IPS-11a (cell line): ENCODE measurements around the gene CACNA1C.
"Not testable (repeated sequence)": the region's sequence is repeated elsewhere in the genome, so short reads cannot be mapped to it uniquely, and the experiment has no call there.

Experiments used
- H3K4me3 ChIP-seq: one replicate; pipeline ENCODE4 v1.5.1; 2013; ENCODE audit warnings: low read depth, low read length, control low read depth

CACNA1C gene

DNA sequence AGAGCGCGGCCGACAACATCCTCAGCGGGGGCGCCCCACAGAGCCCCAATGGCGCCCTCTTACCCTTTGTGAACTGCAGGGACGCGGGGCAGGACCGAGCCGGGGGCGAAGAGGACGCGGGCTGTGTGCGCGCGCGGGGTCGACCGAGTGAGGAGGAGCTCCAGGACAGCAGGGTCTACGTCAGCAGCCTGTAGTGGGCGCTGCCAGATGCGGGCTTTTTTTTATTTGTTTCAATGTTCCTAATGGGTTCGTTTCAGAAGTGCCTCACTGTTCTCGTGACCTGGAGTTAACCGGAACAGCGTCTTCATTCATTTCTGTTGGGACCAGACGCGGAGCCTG is 638.2 kb downstream of the CACNA1C start:
- peak overlapping the region; percentile 58 for H3K4me3 ChIP-seq

DNA sequence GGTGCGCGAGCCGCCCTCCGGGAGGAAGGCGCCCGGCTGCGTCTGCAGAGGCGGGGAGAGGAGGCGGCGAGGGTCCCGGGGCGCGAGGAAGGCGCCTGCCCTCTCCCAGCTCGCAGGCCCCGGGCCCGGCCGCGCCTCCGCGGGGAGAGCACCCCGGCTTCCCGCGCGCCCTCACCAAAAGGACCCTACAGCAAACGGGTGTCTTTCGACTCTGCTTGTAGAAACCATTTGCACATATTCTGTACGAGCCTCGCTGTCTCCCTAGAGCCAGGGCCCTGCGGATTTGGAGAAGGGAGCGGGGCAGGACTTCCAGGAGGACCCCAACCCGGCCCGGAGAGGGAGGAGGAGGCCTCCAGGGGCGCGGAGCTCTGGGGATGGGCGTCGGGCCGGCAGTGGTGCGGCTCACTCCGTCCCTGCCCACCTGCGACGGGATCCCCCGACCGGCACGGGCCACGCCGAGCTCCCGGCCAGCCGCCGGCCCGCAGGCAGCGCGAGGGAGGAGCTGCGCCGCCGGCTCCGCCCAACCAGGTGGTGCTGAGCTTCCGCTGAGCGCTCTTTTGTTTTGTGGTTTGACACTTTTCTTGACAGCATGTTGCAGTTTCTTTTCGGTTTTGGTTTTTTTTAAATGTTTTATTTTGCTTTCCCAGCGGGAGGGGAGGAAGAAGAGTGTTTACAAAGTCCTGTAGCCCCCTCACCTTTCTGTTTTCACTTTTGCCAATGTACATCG is 638.7 kb downstream of the CACNA1C start:
- peak overlapping the region; percentile 58 for H3K4me3 ChIP-seq

DNA sequence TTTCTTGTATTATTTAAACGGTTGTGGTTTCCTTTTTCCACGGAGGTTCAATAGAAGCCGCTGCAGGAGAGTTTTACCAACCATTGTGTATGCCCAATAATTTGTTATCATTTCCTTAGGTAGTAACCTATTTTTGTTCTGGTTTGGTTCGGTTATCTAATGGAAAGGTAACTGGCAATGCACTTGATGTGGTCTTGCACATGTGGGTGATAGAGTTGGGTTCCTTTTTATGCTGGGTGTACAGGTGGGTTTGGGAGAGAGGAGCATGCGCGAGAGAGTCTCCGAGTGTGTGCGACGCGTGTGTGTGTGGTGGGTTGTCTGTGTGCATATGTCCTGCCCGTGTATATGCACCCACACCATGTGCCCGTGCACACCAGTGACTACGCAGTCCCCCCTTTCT is 639.3 kb downstream of the CACNA1C start:
- H3K4me3 ChIP-seq: no peak overlapping the region

DNA sequence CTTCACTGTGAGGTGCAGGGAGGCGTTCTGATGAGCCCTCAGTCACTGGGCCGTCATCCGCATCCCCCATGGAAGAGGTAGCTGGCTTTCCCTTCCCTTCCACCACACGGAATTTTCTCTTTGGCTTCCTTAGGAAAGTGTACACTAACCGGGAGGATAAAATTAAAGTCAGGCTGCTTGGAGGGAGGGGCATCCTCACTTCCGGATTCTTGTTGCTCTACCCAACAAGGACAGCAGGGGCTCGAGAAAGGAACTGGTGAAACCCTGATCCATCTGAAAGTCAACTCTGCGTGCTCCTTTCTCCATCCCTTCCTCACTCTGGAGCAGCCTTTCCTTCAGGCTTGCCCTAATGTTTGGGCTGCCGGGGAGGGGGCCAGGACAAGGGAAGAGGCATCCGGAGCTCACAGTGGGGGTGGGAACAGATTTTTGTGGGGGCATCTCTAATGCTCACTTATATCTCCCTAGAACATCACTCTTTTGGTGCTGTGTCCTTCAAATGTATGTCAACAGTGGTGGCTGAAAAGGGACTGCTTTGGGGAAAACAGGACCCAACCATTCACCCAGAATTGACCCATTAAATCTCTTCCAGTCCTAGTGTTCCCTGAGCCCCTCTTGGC is 640.6 kb downstream of the CACNA1C start:
- no peak overlapping the region for H3K4me3 ChIP-seq

DNA sequence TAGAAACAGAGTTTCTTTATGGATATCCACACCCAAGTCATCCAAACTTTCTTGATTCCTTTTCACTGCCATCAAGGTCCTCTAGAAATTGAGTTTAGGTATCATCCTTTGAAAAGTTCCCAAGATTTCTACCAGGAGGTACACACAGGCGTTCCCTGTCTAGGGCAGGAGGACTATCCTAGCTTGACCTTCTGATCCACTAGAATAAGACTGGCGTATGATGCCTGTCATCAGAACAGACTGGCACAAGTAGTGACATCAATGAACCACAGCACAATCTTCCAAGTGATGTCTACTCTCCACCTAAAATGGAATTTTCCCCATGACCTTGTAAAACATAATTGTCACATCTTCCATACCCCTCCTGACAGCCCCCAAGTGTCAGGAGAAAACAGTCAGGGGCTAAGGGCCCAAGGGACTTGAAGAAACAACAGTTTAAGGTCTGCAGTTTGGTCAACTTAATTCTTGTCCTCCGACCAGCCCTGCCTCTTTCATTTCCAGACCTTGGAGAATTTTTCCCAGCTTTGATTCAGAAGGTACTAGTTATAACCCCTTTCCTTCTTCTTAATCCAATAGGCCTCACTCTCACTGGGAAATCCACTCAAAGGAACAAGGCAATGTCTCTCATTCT is 641.3 kb downstream of the CACNA1C start:
- no peak overlapping the region for H3K4me3 ChIP-seq

DNA sequence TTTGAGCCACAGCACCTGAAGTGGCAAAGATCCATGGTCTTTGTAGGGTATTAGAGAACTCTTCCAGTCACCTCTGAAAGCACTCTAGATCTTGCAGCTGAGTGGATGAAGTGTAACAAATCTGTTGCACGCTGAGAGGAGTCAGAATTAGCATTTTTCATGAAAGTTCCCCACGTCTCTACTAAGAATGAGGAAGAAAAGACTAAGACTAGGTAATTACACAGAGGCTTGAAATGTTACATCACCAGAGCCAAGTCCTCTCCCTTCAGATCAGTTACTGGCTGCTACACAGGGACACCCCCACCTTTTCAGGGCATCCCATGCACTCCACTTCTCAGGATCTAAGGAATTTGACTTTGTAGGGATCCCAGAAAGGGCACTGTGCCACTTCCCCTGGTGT is 643.3 kb downstream of the CACNA1C start:
- H3K4me3 ChIP-seq: no peak overlapping the region

DNA sequence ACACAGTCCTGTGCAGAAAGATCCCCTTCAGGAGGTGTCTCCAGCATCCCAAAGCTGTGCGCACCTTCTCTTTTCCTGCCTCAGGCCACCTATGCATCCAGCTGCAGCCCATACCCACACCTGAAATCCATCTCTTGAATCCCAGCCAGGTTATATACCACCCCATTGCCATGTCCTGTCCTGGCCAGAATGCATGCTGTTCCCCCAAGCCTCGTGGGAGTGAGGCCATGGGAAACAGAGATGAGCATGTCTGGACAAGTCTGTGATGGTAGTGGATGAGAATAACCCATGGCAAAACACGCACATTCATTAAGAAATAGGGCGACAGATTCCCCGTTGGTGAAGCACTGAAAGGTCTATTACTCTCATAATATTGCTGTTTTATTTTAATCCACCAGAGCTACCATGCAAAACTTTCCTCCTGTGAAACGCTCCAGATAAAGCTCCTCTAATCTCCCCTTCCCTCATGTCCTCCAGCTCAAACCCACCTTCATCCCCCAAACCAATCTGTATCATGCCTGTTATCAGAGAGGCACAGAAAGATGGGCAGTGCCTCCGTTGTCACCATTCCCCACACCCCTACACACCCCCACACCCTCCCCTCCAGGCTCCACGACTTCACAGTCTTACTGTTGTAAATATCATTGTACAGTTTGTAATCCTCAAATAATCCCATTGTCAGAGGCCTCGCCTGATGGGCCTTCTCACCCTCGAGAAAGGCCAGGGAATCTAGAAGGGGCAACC is 644.4 kb downstream of the CACNA1C start:
- no peak overlapping the region for H3K4me3 ChIP-seq

DNA sequence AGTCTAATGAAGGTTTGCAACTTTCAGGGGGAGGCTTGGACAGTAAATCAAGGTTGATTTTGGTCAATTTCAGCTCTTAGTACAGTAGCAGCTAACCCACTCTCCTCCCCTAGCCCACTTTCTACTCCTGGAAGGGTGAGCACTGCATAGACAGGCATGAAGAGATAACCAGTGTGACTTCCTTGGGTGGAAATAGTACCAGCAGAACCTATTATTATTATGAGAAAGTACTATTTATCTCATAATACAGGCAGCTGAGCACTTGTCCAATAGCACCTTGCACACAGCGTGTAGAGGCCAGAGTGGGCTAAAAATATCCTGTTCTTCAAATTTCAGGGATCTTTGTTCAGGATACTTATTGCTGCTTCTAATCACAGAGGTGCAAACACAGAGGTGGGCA is 645.8 kb downstream of the CACNA1C start:
- H3K4me3 ChIP-seq: no peak overlapping the region

DNA sequence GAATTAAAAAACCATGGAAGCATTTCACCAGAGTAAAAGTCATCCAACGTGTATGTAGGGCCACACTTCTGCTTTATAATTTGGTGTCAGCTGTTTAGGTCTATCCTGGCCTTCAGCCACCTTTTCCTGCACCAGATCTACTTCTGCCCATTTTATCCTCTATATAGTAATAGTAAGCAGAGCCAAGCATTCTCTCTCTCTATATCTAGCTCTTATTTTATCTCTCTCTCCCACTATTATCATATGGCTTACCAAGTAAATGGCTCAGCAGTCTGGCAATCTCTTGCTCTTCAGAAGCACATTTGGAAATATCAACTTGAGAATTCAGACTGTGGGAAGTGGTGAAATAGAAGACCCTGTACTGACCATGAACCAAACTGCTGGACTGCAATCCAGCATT is 657.9 kb downstream of the CACNA1C start:
- no peak overlapping the region for H3K4me3 ChIP-seq

DNA sequence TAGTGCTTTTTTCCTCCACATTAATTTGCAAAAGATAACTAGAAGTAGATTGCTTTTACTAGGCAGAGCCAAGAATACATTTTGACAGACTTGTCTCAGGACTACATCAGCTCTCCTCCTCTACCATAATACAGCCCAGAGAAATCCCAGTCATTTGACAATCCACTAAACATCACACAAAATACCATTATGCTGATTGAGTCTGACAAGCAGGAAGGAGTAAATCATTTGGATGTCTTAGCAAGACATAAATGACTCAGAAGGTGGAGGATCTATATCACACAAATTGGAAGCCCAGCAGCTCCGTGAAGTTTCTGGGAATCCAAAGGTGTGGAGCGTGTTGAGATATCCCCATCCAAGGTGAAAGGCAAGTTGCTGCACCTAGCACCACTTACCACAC is 666.6 kb downstream of the CACNA1C start:
- no peak overlapping the region for H3K4me3 ChIP-seq

DNA sequence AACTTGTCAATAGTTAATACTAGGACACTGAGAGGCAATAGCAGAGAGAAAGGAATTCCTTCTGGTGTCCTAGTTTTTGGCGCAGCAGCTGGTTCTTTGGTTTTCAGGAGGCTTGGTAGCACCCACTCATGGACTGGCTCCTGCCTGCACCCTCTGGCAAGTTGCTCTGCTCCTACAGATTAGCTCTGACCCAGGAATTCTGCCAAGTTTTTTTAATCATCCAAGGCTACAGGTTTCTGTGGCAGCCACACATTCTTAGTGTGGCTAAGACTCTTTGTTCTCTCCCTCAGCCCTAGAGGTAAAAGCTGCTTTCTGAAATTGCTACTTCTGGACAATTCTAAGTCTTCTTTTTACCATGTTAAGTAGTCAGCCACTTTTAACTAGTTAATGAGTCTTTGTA is 670.0 kb downstream of the CACNA1C start:
- no peak overlapping the region for H3K4me3 ChIP-seq

DNA sequence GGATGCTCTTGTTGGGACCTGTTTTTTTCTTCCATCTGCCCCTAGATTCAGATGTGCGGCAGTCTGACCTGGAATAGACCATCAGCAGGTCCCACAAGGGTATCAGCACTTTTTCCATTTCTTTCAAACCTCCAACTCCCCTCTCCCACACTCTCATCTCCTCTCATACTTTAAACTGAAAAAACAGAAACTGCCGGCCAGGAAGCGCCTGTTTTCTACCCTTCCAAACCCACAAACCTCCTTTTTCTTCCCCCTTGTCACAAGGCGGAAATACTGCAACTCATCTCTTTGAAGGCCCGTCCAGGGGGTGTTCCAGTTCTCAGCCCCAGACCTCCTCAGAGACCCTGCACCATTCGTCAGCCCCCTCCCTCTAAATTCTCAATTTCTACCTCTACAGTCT is 679.5 kb downstream of the CACNA1C start:
- H3K4me3 ChIP-seq: no peak overlapping the region

DNA sequence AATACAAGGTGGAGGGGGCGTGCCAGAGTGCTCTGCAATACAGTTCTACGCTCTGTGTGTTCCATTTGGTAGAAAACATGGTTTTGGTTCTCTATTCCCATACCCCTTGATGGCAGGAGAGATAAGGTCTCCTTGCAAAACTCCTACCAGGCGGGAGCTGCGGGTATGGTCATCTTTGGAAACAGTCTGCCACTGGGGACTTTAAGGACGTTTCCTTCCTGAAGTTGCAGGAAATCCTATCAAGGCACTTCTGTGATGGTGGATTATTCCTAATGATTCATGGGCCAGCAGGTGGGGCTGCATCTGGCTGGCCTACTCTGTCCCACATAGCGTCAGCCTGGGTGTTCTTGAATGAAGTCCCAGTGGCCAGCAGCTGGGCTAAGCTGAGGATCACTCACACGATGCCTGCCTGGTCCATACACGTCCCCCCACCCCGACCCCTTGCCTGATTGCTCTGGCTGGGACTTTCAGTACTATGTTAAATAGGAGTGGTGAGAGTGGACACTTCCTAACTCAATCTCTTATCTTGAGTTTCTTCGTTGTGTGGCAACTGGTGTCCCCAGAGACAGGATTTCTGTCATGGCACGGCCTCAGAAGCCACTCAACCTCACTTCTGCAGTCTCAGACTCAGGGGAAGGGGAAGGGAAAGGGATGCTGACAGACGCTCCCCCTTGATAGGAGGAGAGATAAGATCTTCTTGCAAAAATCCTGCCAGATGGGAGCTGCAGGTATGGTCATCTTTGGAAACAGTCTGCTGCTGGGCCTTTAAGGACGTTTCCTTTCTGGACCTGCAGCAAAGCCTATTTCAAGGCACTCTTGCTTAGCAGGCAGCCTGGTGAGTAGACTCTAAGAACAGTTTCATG is 680.9 kb downstream of the CACNA1C start:
- H3K4me3 ChIP-seq: no peak overlapping the region

DNA sequence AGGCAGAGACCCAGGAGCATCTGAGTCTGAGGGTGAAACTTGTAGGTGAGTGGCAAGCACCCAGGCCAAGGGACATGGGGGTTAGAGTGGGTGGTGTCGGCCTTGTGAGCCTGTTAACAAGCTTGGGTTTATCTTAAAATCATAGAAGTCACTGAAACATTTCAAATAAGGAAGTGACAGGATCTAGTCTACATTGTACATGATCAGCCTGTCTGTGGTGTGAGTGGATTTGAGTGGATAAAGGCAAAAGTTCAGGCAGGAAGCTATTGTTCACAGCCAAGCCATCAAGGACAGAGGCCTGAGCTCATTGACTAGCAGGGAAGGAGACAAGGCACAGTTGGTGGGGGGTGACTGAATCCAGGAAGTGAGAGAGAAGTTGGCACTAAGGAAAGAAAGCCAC is 682.6 kb downstream of the CACNA1C start:
- H3K4me3 ChIP-seq: no peak overlapping the region

DNA sequence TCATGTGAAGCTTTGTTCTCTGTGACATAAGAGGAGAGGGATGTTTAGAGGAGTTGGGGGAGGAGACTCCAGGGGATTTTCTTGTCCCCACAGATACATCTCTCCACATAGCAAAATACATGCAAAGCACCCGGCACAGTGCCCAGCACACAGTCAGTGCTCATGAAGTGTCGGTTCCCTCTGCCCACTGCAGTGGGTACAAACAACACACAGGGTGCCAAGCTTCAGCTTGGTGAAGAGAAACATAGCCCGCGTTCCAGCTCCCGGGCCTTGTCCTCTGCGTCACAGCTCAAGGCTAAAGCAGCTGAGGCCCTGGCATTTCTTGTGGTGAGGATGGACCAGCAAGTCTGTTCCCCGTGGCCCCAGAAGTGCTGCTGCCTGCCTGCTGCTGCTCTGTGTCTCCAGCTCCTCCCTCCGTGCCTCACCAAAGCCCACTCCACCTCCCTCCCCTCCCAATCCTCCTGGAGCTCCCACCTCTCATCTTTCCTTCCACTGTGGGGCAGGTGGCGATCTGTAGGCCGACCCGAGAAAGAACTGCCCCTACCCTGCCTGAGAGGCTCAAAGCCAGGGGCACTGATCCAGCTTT is 685.0 kb downstream of the CACNA1C start:
- no peak overlapping the region for H3K4me3 ChIP-seq

DNA sequence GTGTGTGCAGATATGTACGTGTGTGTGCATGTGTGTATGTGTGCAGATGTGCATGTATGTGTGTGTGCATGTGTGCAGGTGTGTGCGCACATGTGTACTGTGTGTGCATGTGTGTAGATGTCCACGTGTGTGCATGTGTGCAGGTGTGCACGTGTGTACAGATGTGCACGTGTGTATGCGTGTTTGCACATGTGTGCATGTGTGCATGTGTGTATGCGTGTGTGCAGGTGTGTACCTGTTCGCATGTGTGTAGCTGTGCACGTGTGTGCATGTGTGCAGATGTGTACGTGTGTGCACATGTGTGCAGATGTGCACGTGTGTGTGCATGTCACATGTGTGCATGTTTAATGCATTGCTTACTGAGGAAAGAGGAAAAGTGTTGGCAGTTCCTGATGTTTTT is 686.3 kb downstream of the CACNA1C start:
- no peak overlapping the region for H3K4me3 ChIP-seq

DNA sequence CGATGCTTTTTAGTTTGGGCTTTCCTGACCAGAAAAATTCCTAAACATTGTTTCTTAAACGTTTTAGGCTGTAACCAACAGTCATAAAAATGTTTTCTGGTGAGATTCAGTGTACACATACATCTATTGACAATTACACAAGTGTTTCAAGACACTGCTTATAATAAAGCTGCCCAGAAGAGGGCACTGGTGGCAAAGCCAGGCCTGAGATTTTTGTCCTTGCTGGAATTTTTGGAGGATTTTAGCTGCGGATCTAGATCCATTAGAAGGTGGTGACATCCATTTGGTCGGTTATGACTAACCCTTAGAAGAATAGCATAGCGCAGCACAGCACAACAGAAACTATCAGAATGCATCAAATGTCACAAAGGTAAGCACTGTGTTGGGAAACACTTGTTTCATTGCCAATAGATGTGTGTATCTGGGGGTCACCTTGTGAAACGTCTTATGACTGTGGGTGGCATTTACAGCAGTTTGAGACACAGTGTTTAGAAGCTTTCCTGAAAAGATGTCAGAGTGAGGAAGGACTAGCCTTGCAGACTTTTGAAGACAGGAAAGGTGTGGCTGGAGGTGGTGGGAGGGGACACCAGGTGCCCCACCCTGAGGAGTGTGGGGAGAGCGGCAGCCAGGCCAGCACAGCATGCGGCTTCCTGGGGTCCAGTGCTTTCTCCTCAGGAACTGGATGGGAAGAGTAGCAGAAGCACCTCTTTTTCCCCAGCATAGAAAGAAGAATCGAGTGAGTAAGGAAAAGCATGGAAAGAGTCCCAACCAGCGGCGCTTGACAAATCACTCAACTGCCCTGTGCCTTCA is 687.2 kb downstream of the CACNA1C start:
- H3K4me3 ChIP-seq: no peak overlapping the region

DNA sequence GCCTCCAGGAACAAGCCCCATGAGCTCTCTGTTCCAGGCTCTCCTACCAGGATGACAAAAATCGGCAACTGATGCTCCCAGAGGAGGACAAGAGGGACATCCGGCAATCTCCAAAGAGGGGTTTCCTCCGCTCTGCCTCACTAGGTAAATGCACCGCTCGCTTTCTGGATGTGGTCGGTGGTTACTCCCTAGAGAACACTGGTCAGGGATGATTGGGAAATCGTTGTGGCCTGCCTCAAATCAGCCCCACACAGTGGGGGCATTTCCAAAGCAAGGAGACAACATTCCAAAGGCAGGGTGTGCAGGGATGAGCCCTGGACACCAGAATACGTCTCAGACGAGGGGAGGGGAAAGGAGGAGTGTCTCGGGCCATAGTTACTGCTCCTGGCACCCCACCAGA is 689.2 kb downstream of the CACNA1C start:
- not testable (repeated sequence) for H3K4me3 ChIP-seq

DNA sequence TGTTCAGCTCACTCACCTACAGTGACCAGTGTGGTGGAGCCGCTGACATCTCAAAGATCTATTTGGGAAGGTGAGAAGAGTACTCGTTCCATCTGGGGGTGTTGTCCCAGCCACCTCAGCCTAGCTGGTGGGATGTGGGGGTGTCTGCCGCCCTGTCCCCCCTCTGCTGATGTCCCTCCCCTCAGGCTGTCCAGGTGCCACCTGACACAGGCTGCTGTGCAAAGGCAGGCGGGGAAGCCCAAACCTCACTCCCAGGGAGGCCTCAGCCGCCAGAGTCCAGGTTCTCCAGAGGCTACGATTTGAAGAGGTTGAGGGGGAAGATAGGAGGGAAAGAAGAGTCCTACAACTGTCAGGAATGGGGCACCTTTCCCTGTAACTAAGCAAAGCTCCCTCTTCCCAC is 690.7 kb downstream of the CACNA1C start:
- no peak overlapping the region for H3K4me3 ChIP-seq

DNA sequence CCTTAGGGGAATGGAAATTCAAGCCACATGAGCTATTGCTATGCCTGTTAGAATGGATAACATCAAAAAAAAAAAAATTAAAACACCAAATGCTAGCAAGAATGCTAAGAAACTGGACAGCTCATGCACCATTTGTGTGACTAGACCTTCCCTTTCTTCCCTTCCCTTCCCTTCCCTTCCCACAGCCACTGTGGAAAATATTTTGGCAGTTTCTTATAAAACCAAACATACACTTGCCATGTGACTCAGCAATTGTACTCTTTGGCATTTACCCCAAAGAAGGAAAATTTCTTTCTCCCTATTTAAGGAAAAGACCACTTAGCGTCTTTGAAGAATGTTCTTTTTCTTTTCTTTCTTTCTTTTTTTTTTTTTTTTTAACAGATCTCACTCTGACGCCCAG is 692.9 kb downstream of the CACNA1C start:
- H3K4me3 ChIP-seq: no peak overlapping the region
